GM21367 (cell line): Measurements from ENCODE around the gene GJA8.
"Not testable (repeated sequence)": the region's sequence is repeated elsewhere in the genome, so short reads cannot be mapped to it uniquely, and the experiment has no call there.

ENCODE experiments used
- ATAC-seq: cut with Tn5 transposase; IDR thresholded peaks from one replicate; pipeline ENCODE4 v1.9.1; 2021; ENCODE audit not compliant: unreplicated experiment

Gene GJA8

DNA sequence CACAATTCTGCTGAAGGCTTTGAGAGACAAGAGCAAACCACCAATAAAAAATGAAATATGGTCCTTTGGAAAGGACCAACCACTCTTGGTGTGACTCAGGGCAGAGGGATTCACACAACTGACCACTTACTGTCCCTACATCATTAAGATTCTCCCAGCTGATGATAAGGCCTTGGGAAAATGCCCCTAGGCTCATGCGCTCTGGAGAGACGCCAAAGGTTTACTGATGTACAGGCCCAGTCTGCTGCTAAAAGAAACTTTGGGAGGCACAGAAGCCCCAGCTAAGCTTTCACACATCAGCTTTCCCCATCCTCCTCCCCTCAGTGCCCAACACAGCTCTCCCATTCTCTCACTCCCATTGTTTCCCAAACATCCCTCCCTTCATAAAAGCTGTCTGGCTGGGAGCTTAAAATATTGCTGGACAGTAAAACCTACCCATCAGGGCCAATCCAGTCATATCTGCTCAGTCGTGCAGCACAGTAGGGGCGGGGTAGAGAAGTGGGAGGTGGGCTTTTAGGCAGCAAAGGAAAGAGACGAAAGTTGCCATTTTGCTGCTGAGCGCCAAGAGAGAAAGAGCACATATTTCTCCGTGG is at the start of gene GJA8:
Gene GJA8, plus strand, starts transcription at position 543 of the 593 bp plus-strand sequence. CDS start 5,161 bp downstream, outside the sequence.
- ATAC-seq: no peak

DNA sequence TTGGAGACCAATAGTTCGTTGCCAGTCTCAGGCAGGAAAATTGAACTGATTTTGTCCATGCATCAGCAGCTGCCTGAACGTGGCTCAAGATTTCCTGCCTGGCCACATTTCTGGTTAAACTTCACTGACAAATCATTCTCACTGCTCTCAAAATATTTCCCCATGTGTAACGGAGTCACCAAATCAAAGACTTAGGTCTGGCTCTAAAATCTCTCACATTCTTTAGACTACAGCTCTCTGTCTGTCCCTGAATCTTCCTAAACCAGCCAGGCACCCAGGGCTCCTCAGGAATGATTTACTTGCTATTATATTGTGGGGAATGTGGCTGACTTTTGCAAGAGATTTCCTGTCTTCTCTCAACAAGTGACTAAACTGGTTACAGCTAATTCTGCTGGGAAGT is 49.2 kb upstream of the GJA8 start:
- ATAC-seq: no peak

DNA sequence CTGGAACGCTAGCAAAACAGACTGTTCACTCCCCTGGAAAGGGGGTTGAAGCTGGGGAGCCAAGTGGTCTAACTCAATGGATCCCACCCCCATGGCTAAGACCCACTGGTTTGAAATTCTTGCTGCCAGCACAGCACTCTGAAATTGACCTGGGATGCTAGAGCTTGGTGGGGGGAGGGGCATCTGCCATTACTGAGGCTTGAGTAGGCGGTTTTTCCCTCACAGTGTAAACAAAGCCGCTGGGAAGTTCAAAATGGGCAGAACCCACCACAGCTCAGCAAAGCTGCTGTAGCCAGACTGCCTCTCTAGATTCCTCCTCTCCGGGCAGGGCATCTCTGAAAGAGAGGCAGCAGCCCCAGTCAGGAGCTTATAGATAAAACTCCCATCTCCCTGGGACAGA is 47.6 kb upstream of the GJA8 start:
- ATAC-seq: not testable (repeated sequence)

DNA sequence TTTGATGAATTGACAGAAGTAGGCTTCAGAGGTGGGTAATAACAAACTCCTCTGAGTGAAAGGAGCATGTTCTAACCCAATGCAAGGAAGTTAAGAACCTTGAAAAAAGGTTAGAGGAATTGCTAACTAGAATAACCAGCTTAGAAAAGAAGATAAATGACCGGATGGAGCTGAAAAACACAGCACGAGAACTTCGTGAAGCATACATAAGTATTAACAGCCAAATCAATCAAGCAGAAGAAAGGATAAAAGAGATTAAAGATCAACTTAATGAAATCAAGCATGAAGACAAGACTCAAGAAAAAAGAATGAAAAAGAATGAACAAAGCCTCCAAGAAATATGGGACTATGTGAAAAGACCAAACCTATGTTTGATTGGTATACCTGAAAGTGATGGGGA is 46.6 kb upstream of the GJA8 start:
- ATAC-seq: not testable (repeated sequence)

DNA sequence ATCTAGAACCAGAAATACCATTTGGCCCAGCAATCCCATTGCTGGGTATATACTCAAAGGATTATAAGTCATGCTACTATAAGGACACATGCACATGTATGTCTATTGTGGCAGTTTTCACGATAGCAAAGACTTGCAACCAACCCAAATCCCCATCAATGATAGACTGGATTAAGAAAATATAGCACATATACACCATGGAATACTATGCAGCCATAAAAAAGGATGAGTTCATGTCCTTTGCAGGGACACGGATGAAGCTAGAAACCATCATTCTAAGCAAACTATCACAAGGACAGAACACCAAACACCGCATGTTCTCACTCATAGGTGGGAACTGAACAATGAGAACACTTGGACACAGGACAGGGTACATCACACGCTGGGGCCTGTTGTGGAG is 35.4 kb upstream of the GJA8 start:
- not testable (repeated sequence) for ATAC-seq

DNA sequence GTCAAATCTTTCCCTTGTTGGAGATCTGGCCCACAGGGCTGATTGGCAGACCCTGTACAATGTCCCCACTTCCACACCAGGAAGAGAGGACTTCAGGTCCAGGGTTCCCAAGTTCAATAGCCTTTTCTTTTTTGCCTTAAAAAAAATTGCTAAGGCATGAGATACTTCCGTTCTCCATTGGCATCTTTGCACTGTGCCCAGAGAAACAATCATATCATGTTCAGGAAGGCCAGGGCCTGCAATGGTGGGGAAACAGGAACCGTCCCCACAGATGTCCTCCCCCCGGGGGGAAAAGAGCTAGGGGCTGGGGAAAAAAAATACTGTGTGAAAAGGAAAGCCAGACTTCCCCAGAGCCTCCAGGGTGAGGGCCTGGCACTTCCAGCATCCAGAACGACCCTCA is 24.6 kb upstream of the GJA8 start:
- no peak for ATAC-seq

DNA sequence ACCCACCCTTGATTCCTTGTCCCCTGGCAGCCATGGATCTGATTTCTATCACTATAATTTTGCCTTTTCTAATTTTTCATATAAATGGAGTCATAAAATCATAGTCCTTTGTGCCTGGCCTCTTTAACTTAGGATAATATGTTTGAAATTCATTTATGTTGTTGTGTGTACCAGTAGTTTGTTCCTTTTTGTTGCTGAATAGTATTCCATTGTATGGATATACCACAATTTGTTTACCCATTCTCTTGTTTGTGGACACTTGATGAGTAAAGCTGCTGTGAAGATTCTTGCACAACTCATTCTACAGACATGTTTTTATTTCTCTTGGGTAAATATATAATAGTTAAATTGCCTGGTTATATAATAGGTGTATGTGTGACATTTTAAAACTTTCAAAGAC is 22.7 kb upstream of the GJA8 start:
- ATAC-seq: no peak

DNA sequence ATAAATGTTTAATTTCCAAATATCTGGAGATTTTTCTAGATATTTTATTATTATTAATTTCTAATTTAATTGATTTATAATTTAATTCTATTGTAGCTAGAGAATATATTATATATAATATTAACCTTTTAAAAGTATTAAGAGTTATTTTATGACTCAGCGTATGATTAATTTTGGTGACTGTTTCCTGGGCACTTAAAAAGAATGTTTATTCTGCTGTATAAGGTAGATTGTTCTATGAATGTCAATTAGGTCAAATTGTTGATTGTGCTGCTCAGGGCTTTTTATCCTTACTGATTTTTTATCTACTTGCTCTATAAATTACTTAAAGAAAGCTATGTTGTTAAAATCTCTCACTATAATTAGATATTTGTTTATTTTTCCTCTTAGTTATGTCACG is 20.1 kb upstream of the GJA8 start:
- ATAC-seq: no peak

DNA sequence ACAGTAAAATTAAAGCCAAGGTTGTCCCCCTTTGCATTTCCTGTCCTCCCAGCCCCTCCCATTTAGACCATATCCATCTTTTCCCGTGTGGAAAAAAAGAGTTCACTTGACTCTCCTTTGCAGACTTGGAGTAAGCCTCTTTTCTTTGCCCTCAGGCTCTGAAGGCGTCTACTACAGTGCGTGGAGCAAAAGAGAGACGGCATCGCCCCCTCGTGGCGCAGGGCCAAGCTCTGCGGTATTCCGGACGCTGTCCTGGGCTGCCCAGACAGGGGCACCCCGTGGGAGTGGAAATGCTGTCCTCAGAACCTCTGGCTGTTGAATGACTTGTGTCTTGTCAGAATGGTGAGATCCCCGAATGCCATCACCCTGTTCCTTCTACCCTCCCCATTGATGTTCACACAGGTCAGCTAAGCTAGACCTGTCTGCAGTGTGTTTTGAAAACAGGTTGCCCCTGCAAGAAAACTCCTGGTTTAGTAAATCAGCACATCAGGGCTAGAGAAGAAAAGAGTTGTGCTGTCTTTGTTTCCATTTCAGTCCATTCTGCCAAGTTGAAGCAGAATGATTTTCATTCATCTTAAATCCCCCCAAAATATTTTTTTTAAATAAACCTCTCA is 12.3 kb upstream of the GJA8 start:
- no peak for ATAC-seq

DNA sequence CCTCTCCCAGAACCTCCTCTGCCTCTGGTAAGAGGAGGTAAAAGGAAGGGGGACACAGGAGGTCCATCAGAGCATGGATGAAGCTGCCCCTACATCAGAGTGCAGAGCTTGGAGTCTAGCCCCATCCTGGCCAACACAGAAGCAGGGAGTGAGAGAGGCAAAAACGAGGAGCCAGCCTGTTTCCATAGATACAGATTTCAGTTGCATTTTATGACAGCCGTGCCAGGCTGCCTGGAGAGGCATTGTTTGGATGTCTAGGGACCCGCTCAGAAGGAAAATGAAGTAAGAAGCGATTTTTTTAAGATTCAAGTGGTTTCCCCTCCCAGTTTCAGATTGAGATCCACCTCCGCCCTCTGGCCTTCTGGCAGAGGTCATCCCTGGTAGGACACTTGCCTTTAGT is 11.5 kb upstream of the GJA8 start:
- ATAC-seq: no peak

DNA sequence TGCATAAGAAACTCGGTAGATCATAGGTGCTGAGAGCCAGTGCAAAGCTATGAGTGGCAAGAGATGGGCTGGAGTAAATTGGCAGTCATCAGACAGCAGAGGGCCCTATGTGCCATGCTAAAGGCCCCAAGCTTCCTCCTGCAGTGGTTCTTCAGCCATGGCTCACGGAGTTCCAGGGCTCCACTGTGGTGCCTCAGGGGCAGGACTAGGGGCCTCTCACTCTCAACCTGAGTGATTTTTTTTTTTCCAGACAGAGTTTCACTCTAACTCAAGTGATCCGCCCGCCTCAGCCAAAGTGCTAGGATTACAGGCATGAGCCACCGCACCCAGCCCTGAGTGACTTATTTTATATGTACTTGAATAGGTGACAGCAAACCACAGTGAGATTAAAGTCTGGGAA is 10.4 kb upstream of the GJA8 start:
- no peak for ATAC-seq

DNA sequence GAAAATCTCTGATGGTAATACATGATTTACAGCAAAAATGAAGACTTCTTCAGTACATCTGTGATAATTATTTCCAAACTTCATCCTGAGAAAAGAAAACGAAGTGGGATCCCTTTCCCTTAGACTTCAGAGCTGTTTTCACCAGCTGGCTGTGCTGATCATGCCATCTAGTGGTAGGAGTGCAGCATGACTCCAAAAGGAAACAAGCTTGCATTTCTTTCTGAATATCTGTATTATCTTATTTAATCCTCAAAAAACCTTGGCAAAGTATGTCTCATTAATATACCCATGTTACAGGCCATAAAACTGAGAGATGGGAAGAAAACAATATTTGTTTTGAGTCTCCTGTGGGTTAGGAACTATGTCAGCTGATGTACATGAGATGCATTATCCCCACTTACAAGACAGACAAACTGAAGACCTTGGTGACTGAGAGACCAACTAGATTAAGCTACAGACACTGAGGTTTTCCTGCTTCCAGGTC is 9.8 kb upstream of the GJA8 start:
- no peak for ATAC-seq

DNA sequence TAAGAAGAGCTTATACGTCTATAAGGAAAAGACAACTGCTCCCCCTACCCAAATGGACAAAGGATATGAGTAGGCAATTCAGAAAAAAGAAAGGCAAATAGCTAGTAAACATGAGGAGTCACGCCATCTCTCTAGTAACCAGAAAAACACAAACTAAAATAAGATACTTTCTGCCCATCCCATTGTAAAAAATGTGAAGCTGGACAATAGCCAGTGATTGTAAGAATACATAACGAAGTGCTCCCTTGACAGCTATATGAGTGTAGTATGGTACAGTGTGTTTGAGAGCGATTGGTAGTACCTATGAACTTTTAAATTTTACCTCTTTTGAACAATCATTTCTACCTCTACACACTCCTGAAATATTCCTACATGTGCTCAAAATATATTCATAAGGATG is 7.5 kb upstream of the GJA8 start:
- no peak for ATAC-seq

DNA sequence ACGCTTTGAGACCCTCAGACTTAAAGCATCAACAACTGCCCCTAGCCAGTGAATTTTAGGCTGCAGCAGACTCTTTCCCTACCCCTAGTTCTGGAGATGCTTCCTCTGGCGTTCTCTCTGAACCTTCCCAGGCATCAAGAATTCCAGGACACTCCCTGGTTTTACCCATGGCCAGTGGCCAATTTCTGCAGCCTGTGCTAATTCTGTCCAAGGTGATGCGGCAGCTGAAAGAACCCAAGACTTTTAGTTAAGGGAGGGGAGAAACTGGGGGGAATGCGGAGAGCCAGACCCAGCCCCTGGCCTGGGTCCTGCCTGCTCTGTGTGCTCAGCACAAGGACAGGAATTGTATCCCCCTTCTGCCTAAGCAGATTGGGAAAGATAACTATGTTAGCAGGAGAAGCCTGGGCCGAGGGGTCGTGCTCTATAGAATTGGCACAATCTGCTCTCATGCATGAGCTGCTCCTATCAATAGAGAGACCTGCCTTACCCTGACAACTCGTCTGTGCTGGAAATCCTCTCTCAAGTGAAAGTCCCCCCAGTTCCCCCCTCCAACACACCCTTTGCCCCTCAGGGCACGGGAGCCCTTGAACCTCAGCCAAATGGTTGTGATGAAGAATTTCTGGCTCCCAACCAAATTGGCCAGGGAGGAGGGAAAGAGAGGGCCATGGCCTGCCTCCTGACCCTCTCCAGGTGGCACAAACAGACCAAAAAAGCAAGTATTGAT is 5.4 kb upstream of the GJA8 start:
- ATAC-seq: no peak

DNA sequence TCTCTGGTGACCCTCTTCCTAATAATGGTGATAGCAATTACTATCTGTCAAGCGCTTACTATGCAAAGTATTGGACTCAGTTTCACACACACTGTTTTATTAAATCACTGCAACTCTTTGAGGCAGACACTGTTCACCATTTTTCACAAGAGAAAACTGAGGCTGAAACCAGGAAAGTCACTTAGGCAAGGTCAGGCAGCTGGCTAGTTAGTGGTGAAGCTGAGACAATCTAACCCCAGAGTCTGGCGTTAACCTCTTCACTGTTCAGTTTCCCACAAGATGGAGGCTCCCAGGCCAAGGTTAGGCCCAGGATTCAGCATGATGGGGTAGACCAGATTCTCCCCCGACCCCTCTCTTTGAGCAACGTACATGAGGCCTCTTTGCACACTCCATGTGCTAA is 4.8 kb upstream of the GJA8 start:
- ATAC-seq: no peak

DNA sequence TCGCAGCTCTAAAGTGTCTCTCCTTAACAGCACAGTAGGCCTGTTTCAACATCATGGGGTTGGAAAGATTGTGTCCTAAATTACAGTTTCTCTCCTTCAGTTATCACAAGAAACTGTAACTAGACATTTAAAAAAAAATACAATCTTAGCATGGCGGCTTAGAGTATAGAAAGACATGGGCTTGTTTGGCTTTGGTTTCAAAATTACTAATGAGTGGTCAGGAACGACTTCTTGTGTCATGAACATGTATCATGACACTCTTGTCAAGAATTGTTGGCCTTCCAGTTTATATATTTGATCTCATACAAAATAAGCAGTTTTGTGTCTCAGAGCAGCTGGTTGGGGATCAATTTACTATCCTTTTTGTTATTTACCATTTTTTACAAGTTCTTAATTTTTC is 2.1 kb downstream of the GJA8 start:
- ATAC-seq: no peak

DNA sequence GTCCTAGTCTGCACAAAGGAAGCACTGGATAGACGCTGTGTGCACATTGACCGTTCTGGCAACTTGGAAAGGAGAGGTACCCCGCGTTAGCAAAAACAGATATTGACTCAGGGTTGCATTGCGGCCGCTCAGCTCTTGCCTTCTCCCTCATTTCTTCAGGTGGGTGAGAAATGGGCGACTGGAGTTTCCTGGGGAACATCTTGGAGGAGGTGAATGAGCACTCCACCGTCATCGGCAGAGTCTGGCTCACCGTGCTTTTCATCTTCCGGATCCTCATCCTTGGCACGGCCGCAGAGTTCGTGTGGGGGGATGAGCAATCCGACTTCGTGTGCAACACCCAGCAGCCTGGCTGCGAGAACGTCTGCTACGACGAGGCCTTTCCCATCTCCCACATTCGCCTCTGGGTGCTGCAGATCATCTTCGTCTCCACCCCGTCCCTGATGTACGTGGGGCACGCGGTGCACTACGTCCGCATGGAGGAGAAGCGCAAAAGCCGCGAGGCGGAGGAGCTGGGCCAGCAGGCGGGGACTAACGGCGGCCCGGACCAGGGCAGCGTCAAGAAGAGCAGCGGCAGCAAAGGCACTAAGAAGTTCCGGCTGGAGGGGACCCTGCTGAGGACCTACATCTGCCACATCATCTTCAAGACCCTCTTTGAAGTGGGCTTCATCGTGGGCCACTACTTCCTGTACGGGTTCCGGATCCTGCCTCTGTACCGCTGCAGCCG is 5.4 kb downstream of the GJA8 start:
- no peak for ATAC-seq

DNA sequence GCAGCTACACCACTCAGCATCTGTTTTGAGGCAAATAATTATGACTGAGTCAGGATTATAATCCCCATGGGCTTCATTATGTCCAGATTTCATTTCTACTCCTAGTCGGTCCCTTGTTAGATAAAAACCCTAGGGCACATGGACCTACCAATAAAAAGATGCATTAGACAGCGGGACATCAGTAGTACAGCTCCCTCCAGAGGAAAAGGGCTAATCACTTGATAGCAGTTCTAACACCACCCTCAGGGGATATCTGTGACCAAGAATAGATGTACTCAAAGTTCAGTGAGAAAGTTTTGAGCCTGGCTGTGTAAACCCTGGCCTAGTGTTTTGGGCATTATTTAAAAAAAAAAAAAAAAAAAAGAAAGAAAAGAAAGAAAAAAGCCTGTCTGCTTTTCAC is 10.0 kb downstream of the GJA8 start:
- ATAC-seq: no peak

DNA sequence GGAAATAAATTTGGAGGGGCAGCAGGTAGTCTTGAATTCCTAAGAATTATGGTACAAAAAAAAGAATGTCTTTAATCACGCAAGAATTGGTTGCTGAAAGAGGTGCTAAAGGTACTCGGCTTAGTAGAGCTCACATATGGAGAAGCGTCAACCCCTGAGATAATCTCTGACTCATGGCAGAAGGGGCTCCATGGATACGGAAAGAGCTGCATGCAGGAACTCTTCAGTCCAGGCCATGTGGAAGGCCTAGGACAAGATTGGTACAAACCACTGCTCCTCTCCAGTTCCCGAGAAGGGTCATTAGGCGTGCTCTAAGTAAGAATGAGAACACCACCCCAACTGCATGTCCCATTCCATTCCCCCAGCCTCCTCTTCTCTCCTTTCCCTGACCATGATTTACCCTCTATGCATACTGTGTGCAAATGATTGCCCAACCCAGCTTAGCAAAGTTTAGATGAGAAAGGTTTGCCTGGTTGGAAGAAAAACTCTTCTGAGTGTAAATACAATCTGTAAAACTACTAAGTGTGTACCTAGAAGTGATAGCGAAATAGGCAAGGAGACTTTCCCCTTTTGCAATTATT is 10.9 kb downstream of the GJA8 start:
- ATAC-seq: no peak

DNA sequence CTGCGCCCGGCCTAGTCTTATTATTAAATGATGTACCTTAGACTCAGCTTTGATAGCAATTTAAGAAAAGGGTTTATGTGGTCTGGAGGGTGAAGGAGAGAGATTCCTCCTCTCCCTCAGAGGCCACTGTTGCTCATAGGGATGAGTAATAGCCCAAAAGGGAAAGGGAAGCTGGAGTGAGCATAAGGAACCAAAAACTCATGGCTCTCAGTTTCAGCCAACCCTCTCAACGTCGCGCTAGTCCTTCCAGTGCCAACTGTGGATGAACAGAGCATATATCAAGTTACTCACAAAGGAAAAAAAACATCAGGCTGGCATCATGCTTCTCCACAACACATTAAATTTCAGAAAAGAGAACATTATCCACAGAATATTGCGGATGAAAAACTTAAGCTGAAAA is 17.3 kb downstream of the GJA8 start:
- ATAC-seq: no peak

DNA sequence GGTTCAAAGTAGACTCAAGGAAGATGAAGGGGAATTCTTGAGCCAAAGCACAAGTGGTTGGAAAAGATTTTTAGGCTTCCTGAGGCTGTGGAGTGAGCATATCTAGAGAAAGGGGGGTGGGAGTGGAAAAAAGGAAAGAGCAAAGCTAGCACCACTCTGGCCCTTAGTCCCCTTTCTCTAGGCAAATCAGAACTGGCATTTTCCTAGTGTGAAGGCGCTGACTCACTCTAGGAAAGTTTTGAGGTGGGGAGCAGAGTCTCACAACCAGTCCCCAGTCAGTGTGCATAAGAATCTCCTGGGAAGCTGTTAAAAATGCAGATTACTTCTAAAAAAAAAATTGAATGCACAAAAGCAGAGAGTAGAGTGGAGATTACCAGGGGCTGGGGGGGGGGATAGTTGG is 22.2 kb downstream of the GJA8 start:
- no peak for ATAC-seq
